GM18951 (cell line): Measurements from ENCODE around the gene PPM1L.

Experiments
- POLR2A ChIP-seq: IDR thresholded peaks from 4 replicates; pipeline ENCODE4 v1.6.1; 2011; ENCODE audit warnings: mild to moderate bottlenecking; ENCODE audit not compliant: insufficient read length, insufficient read depth; ENCODE audit errors: extremely low read depth
- in situ Hi-C: fragments of 300-500 bp; cut with MboI; formaldehyde crosslinking; loops from one replicate; pipeline ENCODE4 v1.12.0; 2022; ENCODE audit warnings: low sequenced_read_pairs, mixed read lengths, inconsistent platforms; ENCODE audit not compliant: unreplicated experiment

PPM1L gene

DNA sequence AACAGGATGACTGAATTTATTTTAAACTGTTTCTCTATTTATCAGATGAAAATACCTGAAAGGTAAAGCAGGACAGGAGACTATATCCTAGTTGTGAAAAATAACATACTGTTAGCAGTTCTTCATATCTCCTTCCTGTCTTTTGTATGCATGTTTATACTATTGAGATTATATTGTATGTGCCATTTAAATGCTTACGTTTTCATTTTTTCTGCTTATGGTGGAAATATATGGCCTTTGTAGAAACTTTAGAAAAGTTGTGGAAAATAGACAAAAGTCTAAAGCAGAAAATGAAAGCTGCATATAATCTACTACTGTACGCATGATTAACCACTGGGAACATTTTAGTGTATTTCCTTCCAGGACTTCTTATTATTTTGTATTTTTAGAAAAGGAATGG is 2.1 kb upstream of the PPM1L start:
- TF ChIP-seq POLR2A: no peak
- in situ Hi-C loops: no loop called here

DNA sequence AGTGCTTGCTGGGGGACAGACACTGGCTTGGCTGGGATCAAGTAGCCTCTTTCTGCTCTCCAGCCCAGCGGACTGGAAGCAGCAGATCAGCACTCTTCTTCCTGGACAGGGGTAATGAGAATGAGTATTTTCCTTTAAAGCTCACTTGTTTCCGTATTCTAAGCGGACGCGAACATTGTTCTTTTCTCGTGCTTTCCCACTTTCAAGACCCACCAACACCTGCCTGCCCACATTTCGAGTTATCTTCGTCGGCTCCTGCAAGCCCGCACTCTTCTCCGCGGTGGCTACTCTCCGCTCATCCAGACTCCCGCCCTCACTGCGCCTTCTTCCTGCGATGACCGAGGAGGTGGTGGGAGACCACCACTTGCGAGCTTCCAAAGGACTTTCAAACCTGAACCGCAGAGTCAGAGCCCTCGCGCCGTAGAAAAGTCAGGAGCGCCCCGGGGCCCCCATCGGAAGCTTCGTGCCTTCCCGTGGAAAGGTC is 1.6 kb upstream of the PPM1L start:
- in situ Hi-C loops: no loop called here

DNA sequence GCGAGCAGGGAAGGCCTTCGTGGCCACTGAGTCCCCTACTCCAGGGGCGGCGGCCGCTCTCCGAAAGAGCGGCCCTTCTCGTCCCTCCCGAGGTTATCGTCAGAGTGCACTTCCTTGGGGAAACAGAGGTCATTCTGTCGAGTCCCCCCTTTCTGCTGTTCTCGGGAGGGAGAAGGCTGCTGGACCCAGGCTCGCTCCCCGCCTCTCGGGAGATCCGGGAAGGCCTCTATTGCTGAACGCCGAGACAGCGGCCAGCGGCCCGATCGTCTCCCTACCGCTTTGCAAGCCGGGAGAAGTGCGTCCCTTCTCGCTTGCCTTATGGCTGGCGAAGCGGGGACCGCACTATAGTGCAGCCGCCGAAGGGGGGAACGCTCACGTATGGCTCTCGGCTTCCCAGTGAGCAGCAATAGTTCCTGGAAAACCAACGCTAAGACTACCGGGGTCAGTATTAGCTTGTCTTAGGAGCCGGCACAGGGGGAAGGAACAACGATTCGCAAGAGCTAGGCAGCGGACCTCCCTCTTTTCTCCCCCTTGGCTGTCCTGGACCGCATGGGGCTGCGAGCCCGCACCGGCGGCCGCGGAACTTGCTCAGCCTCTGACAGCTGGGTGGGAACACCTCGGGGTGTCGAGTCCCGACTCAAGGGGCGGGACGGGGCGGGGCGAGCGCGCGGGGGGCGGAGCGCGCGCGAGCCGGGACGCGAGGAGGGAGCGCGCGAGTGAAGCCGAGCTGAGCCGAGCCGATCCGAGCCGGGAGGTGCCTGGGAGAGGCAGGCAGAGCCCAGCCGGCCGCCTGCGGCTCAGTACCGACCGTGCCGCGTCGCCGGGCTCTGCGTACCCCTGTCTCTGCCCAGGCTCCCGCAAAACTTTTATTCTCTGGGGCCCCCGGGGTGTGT is 930 bp upstream of the PPM1L start:
- TF ChIP-seq POLR2A: peak; percentile 50
- in situ Hi-C loops: no loop called here

More for the DNA sequence above, 1.6 kb upstream of the PPM1L start:
- TF ChIP-seq POLR2A: no peak

DNA sequence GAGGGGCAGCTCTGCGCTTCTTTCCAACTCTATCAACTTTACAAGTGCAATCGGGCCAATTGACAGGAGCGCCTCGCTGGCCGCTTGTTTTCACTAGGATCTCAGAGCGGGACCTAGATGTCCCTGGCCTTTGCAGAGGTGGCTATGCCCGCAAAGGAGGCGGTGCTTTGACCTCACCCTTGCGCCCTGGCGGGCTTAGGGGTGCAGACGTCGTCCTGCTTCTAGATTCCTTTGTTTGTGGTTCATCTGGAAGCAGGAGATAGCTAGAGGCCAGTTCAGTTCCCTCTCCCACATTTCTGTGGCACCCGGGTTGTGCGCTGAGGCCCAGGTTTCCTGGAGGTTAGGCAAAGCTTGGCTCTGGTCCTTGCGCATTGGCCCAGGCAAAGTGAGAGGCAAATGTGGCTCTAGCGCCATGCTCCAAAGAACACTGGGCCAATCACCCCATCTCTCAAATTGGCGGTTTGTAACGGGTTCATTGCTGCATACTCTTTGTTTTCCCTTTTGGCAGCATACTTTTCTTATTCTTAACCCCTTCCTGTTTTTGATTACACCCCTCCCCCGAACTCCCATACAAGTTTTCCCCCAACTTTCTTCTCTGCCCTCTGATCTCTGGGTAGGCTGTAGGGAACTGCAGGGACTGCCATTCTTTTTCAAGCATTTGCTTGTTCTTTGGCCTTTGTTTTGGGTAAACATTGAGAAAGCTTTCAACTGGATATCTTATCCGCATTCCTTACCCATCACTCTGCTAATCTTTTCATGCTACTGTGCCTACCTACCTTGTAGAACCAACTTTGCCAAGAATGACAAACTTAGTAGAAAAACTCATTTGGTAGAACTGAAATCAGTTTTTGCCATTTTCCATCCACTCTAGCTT is 1.4 kb downstream of the PPM1L start:
- TF ChIP-seq POLR2A: no peak
- in situ Hi-C loops: no loop called here

DNA sequence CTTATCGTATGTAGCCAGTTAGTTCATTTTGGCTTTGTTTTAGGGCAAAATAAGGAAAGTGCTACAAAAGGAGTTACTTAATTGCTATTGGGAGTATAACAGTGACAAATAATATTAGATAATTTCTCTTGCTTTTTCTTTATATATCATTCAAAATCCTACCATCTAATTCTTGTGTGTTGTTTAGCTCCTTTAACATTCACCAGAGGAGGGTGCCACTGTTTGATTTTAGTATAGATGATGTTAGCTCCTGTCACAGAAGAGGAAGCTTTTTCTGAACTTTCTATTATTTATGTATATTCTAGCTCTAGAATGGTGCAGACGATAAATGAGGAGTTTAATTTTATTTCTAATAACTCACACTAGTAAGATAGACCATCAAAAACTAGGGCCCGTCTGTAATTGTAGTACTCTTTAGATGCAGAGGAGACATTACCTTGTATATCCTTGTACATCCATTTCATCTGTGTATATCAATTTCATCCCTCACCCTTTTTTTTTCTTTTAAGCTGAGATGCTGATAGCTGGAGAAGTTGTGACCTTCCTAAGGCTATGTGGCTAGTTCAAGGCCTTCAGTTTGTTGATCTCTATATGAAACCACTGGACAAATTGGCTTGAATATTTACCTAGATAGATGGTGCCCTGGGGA is 3.0 kb downstream of the PPM1L start:
- in situ Hi-C loops: no loop called here
- TF ChIP-seq POLR2A: no peak

DNA sequence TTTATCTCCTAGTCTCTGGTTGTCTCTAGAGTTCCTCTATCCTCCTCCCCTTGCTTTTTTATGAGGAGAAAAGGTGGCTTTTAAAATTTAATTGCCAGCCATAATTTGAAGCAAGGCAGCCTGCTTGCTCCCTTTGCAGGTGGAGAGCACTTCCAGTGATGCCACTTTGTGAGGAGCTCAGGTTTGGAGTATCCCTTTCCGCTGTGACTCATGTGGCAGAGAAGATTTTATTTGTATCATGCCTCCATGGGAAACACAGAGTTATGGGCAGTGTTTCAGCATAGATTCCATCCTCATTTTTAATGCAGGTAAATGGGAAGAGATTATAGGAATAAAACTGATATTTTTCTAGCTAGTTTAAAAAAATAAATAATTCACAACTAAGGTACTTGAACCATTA is 7.0 kb downstream of the PPM1L start:
- in situ Hi-C loops: no loop called here
- TF ChIP-seq POLR2A: no peak

DNA sequence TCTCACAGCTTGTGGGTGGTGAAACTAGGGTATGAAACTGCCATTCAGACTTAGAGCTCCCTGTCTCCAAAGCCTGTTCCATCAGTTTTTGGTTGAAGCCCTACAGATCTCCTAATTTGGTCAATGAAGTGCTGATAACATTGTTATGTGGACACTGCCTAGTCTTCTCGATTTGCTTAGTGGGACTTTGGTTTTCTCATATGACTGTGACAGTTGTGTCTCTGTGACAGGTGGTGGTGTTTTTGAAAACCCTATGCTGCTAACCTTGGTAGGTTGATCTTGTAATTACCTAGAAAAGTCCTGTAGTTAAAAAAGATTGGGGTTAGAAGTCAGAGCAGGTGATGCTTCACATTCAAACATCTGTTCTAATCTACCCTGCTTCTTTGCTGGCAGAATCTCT is 9.2 kb downstream of the PPM1L start:
- in situ Hi-C loops: no loop called here
- no peak for TF ChIP-seq POLR2A

DNA sequence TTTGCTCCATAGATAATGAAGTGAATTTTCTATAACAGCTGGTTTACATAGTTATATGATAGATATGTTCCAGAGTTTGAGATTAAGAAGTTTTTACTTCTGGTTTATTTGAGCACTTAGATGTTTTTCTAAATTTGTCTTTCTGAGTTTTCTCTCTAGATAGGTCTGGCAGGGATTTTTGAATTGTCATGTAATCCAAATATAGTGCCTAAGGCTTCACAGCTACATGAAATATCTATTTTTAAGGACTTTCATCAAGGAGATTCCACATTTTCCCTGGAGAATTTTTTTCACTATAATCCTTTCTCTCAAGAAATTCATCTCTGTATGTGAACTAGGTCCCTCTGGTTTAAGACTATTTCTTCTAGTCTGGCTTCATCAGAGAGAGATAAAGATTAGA is 12.0 kb downstream of the PPM1L start:
- TF ChIP-seq POLR2A: no peak
- in situ Hi-C loops: no loop called here

DNA sequence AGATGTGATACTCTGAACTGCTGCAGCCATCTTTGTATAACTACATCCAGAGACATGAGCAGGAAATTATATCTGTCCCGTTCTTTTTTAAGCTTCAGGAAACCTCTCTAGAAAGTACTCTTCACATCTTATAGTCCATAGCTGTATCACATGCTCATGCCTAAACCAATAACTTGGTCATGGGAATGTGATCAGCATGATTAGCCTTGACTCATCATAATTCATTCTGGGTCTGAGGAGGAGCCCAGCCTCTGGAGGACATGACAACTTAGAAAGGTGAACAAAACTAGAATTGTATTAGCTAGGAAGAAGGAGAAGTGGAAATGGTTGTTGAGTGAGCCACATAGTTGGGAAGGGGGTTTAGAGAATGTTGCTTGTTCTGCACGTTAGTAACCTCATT is 12.9 kb downstream of the PPM1L start:
- TF ChIP-seq POLR2A: no peak

DNA sequence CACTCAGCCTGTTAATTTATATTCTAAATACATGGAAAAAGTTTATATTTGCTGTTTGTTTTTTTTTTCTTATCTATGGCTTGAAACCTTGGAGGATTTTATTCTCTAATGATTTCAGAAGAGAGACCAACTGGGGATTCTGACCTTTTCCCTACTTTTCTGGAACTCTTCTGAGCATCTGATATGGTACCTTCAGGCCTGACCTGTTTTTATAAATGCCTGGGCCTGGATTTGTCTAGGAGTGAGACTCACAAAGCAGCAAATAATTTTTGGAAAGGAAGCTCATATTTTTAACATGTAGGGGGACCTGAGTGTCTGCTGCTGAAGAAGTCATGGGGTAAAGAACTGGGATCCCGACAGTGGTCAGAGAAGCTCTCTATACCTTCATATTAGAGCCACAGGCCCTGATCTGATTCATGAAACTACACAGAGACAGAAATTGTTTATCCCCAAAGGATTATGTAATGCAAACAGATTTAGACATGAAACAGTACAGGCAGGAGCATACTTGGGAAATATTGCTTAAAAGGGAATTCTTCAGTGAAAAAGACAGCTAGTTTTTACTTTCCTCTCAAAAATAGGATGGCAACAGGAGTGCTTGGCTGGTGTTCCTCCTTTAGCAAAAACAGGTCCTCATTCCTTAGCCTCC is 15.9 kb downstream of the PPM1L start:
- in situ Hi-C loops: no loop called here
- no peak for TF ChIP-seq POLR2A

More for the DNA sequence above, 12.9 kb downstream of the PPM1L start:
- in situ Hi-C loops: no loop called here

DNA sequence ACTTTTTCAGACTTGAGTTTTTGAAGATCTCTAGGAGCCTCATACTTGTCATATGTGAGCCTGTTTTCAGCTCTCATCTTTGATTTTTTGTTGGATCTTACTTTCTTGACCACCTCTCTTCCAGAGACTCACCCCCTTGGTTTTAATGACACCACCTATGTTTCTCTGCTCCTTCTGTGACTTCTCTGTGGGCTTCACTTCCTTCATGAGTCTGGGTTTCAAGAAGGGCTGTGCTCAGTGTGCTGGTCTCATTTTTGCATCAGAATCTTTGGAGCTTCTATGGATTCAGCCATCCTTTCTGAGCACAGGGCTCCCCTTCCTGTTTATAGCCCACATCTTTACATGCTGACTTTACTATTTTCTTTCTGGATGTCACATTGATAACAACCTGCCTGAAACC is 17.7 kb downstream of the PPM1L start:
- TF ChIP-seq POLR2A: no peak
- in situ Hi-C loops: no loop called here

DNA sequence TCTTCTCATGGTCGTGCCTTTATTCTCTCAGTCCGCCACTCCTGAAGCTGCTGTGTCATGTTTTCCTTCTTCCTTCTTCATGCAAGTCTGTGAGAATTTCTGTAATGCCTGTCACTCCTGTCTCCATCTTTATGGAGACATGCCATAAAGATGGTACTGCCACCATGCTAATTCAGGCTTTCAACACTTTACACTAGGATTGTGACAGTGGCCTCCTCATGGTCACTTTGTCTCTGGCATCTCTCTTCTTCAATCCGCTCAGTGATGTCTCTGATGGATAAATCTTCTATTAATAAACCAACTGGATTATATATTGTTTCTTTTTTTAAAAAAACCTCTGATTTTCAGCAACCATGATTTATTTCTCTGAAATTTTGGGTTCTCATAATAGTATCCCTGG is 18.1 kb downstream of the PPM1L start:
- no peak for TF ChIP-seq POLR2A
- in situ Hi-C loops: no loop called here

DNA sequence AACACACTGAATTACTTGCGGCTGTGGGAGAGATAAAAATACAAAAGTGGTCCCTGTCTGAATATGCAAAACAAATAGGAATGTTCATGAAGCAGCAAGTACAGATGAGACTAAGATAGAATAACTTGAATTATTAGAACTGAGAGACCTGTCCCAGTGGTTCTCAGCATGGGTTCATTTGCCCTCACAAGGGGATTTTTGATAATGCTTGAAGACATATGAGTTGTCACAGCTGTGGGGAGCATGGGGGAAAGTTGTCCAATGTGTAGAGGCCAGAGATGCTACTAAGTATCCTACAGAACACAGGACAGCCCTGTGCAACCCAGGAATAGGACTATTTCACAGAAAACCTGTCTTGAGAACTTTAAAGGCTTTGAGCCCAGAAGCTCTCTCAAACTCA is 22.4 kb downstream of the PPM1L start:
- TF ChIP-seq POLR2A: no peak
- in situ Hi-C loops: no loop called here

DNA sequence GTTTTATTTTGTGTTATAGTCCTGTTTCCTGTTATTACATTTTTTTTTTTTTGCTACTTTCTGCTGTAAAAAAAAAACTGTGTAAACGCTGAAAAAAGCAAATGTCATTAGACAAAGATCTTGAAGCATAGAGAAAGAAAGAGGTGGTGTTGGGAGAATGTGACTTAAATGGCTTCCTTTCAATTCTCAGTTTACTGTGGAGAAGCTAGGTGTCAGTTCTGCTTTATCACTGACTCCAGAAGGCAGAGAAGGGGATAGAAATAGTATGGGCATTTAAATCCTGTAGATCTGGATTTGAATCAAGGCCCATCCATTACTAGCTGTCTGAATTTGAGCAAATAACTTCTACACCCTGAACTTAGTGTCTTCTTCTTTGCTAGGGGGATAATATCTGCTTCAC is 23.0 kb downstream of the PPM1L start:
- TF ChIP-seq POLR2A: no peak
- in situ Hi-C loops: no loop called here
